ENCODE measurements around the gene FGD5. TPM values are rescaled to one million over a fixed set of nuclear protein-coding genes. Genes with fewer than 3 reads are reported as not detected.

Gene FGD5
- polyA plus RNA-seq, 3 donors, result 0.03 TPM; not detected in 2

GRCh38 chr3:14847613-14848541 is 29.1 kb downstream of the FGD5 start:
- TF ChIP-seq CTCF (IDR thresholded peaks at IDR 0.05), result no peak
- no peaks in the 10 kb centered on the region for H3K9me3 Mint-ChIP-seq
- H3K9ac ChIP-seq (ENCODE audit: insufficient read depth, low read length, poor library complexity, severe bottlenecking), result no peak overlapping the region
- no peaks in the 10 kb centered on the region for H4K20me1 ChIP-seq (ENCODE audit: insufficient read depth, low read length)
- intact Hi-C loops (cut with micrococcal nuclease), result no loop called here
- no peak overlapping the region for H3K4me2 ChIP-seq (replicated peaks; ENCODE audit: extremely low read depth, low read length, poor library complexity, severe bottlenecking)
- H3K4me3 ChIP-seq (replicated peaks in 1 of 3; ENCODE audit: low read depth in 2 of 3, low read length in 3 of 3), result no peak overlapping the region
- no peak overlapping the region for H3K27ac ChIP-seq (ENCODE audit: low read depth in 1 of 2, low read length in 2 of 2)
- no peaks in the 10 kb centered on the region for H3K9me3 ChIP-seq (replicated peaks in 1 of 2; ENCODE audit: control insufficient read depth in 1 of 2, insufficient read depth in 1 of 2, low read length in 2 of 2)
- no peak for DNase-seq
- no peaks in the 10 kb centered on the region for H3K36me3 Mint-ChIP-seq
- H3K27ac Mint-ChIP-seq, result peak overlapping the region in 2 of 7 donors; percentile 3 to 26
- H3K36me3 ChIP-seq (replicated peaks in 1 of 2; ENCODE audit: control insufficient read depth in 1 of 2, insufficient read depth in 2 of 2, low read length in 2 of 2), result no peaks in the 10 kb centered on the region
- H3K27me3 Mint-ChIP-seq (ENCODE audit: low read depth in 3 of 3), result peaks cover 3 to 14% (median 3%) of the 10 kb centered on the region in 3 donors
- no peak overlapping the region for H3K4me3 Mint-ChIP-seq
- H3K79me2 ChIP-seq (ENCODE audit: insufficient read depth, low read length), result no peaks in the 10 kb centered on the region
- H2AFZ ChIP-seq (ENCODE audit: insufficient read depth, low read depth, low read length, poor library complexity, severe bottlenecking), result no peak overlapping the region
- H3K27me3 ChIP-seq (ENCODE audit: control insufficient read depth in 2 of 2, insufficient read depth in 2 of 2, low read length in 2 of 2), result no peaks in the 10 kb centered on the region
- 60% methylated on average over 5 of the region's 15 CpGs for WGBS (ENCODE audit: insufficient coverage)
- peaks cover 7% of the 10 kb centered on the region for H3K4me1 Mint-ChIP-seq
- H3K4me1 ChIP-seq (ENCODE audit: control insufficient read depth in 1 of 2, insufficient read depth in 2 of 2, low read length in 2 of 2), result peaks cover 3 to 6% of the 10 kb centered on the region in 2 donors

DNA sequence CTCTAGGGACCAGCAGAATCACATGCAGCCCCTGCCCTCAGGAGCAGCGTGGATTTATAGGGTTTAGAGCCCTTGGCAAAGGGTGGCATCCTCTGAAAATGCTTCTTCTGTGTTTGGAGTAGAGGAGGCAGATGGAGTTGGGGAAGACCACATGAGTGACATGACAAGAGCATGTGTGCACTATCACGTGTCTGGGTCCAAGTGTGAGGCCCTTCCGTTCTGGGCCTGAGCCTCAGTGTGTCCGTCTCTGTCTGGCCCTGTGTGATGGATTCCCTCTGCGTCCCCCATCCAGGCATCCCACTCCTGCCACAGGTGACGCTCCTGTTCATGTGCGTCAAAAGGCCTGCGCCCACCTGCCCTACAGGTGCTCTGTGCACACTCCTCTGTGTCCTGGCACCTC is 30.1 kb downstream of the FGD5 start:
- no peaks in the 10 kb centered on the region for H4K20me1 ChIP-seq (ENCODE audit: insufficient read depth, low read length)
- Mint-ChIP-seq H3K4me3 (no peak overlapping the region), H3K27me3 (ENCODE audit: low read depth in 3 of 3) (peaks cover 3 to 13% (median 3%) of the 10 kb centered on the region in 3 donors), H3K27ac (no peak overlapping the region), H3K9me3 (no peaks in the 10 kb centered on the region), H3K36me3 (no peaks in the 10 kb centered on the region), H3K4me1 (peaks cover 7% of the 10 kb centered on the region)
- H3K4me1 ChIP-seq (ENCODE audit: control insufficient read depth in 1 of 2, insufficient read depth in 2 of 2, low read length in 2 of 2), result peaks cover 3 to 6% of the 10 kb centered on the region in 2 donors
- TF ChIP-seq CTCF (IDR thresholded peaks at IDR 0.05), result no peak
- H3K9me3 ChIP-seq (replicated peaks in 1 of 2; ENCODE audit: control insufficient read depth in 1 of 2, insufficient read depth in 1 of 2, low read length in 2 of 2), result no peaks in the 10 kb centered on the region
- no peaks in the 10 kb centered on the region for H3K79me2 ChIP-seq (ENCODE audit: insufficient read depth, low read length)
- H2AFZ ChIP-seq (ENCODE audit: insufficient read depth, low read depth, low read length, poor library complexity, severe bottlenecking), result no peak overlapping the region
- H3K4me3 ChIP-seq (replicated peaks in 1 of 3; ENCODE audit: low read depth in 2 of 3, low read length in 3 of 3), result no peak overlapping the region
- no peak overlapping the region for H3K9ac ChIP-seq (ENCODE audit: insufficient read depth, low read length, poor library complexity, severe bottlenecking)
- no peaks in the 10 kb centered on the region for H3K36me3 ChIP-seq (replicated peaks in 1 of 2; ENCODE audit: control insufficient read depth in 1 of 2, insufficient read depth in 2 of 2, low read length in 2 of 2)
- WGBS (ENCODE audit: insufficient coverage), result 84% methylated on average over 7 of the region's 8 CpGs
- intact Hi-C loops (cut with micrococcal nuclease), result no loop called here
- no peak for DNase-seq
- H3K27ac ChIP-seq (ENCODE audit: low read depth in 1 of 2, low read length in 2 of 2), result no peak overlapping the region
- no peaks in the 10 kb centered on the region for H3K27me3 ChIP-seq (ENCODE audit: control insufficient read depth in 2 of 2, insufficient read depth in 2 of 2, low read length in 2 of 2)
- H3K4me2 ChIP-seq (replicated peaks; ENCODE audit: extremely low read depth, low read length, poor library complexity, severe bottlenecking), result no peak overlapping the region
